Posterior cingulate gyrus (tissue), 11 donors: ENCODE measurements around the gene KRTAP1-1.
"Not testable (repeated sequence)": the region's sequence is repeated elsewhere in the genome, so short reads cannot be mapped to it uniquely, and the experiment has no call there.

Source experiments
- DNase-seq, 10 donors: peaks; one replicate each; pipeline versions ENCODE4 v3.0.0 to v3.0.0-alpha.2; 2020 to 2021; ENCODE audit warnings: mixed read lengths in 3 of 10
- intact Hi-C: fragments of 100-400 bp; cut with DNase I; formaldehyde crosslinking; loops from one replicate; pipeline ENCODE4 v1.15.1; 2023

The KRTAP1-1 gene

DNA sequence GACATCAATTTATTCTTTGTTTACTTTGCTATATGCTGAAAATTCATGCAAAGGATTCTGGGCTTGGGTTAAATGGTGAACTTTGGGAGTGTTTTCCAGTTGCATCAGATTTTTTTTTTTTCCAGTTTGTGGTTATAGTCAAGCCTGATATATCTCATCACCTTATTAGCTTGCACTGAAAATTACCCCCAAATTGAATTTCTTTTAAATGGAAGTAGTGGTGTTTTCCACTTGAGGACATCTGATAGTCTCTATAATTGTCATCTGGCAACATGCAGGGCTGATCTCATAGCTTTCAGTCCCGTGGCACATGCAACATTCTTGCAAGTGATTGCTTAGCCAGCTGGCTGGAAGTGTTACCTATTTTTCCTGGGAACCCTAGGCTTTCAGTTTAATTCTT is 27.6 kb downstream of the KRTAP1-1 start:
- intact Hi-C loops, result no loop called here
- DNase-seq, result no peak

DNA sequence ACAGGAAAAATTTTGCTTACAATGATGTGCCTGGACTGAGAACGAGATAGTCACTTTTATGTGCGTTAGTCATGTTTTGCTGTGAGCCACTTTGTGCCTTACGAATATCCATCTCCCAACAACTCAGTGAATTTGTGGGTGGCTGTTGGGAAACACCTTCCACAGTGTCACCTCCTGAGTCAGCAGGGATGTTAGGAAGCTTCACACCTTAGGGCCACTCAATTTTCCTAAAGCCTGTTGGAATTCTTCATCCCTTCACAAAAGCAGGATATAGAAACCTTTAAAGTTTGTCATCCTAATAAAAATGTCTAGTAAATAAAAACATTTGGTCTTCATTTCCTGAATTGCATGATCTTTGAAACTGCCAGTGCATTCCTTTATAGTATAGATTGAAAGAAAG is 28.1 kb downstream of the KRTAP1-1 start:
- intact Hi-C loops, result no loop called here
- DNase-seq, result no peak

DNA sequence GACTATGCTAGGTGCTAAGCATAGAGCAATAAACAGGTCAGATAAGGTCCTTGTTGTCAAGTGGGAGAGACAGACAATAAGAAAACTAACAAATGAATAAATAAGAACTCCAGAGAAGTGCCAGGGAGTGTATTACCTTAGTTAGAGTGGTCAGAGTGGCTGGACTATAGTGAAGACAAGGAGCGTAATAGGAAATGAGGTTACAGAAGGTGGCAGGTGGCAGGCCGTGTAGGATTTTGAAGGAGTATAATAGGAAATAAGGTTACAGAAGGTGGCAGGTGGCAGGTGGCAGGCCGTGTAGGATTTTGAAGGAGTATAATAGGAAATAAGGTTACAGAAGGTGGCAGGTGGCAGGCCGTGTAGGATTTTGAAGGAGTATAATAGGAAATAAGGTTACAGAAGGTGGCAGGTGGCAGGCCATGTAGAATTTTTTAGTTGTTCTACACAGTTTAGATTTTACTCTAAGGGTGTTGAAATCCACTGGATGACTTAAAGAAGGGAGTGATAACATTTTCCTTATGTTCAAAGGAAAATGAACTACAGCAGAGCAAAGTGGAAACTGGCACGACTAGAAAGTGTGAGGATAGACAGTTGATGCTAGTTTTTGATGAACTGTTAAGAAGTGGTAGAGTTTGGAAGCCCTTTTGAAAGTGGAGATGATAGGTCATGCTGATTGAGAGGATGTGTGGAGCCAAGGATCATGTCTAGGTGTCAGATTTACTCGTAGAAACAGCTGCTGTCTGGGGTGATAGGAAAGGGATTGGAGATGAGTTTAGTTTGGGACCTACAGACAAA is 28.7 kb downstream of the KRTAP1-1 start:
- DNase-seq, result no peak
- intact Hi-C loops, result no loop called here

DNA sequence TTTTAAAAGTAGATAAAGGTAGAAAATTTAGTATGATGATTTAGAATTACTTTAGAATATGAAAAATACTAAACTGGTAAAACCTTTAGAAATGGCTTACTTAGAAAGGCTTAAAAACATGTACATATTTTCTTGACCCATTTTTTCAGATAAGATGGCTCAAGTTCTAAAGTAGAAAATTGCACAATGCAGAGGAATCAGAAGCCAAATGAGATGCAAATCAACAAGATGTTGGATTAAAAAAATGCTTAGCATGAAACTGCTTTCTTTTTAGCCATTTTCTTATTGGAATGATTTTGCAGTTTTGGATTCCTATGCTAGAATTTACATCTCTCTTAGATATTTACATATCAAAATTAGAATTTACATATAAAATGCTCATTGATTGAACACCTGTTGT is 30.8 kb downstream of the KRTAP1-1 start:
- DNase-seq, result no peak
- intact Hi-C loops, result no loop called here

DNA sequence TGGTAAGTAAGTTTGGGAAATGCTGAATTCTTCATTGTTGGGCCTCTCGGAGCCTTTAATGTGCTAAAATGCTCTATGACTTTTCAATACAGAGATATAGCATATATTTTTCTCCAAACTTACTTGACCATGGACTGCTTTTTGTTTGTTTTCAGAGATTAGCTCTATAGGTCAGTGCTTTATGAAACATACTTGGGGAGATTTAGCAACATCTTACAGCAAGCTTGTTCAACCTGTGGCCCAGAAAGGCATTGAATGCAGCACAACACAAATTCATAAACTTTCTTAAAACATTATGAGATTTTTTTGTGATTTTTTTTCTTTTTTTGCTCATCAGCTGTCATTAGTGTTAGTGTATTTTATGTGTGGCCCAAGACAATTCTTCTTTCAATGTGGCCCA is 31.3 kb downstream of the KRTAP1-1 start:
- no peak for DNase-seq
- intact Hi-C loops, result no loop called here

DNA sequence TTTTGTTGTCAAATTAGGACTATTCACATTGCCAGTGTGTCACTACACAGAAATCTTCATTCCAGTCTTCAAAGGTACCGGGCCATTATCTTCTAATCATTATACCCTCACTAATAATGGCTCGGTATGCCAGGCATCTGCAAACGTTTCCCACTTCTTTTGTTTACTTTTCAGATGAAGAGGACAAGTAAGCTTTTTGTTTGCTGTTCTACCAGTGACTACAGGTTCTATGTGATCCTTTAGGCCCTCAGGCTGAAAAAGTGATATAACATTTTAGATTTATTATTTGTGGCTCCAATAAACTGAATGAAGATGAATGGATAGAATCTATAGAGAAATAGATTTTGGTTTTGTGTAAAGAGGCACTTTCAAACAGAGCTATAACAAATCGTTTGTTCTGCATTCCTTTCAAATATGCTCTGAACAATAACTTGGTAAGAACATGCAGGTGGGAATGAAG is 31.9 kb downstream of the KRTAP1-1 start:
- no peak for DNase-seq
- intact Hi-C loops, result no loop called here

DNA sequence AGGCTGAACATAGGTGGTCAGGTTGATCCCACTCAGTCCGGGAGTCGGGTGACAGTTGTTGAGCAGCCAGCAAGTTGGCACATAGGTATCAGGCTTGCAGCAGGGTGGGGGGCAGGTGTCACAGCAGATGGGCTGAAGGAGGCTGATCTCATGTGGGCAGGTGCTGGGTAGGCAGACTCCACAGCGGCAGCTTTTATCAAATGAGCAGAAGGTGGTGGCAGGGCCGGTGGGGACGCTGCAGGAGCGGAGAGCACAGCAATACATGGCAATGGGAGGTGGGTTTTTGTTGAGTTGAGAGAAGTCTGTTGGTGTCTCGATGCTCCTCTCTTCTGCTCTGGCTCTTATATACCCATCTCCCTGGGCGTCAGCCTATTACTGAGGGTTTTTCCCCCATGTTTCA is 32.4 kb downstream of the KRTAP1-1 start, which contains the start of gene KRTAP3-1:
KRTAP3-1 (minus strand) TSS at position 318 of the 400 bp plus-strand sequence; CDS start at position 264, 54 bp downstream.
- peak in 2 of 10 donors; percentile 47 to 72 for DNase-seq
- intact Hi-C loops, result no loop called here

DNA sequence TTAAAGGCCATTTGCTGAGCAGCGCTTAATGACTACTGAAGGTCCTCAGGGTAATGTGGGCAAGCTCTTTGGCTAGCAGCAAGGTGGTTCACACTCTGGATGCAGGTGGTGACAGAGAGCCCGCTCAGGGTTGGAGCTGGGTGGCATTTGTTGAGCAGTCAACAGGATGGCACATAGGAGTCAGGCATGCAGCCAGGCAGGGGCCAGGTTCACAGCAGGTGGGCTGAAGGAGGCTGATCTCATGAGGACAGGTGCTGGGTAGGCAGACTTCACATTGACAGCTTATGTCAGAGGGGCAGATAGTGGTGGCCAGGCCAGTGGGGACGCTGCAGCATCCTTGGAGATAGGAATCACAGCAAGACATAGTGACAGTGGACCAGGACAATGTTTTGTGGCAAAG is 36.9 kb downstream of the KRTAP1-1 start:
- intact Hi-C loops, result no loop called here
- peak in 1 of 10 donors; percentile 65 for DNase-seq

DNA sequence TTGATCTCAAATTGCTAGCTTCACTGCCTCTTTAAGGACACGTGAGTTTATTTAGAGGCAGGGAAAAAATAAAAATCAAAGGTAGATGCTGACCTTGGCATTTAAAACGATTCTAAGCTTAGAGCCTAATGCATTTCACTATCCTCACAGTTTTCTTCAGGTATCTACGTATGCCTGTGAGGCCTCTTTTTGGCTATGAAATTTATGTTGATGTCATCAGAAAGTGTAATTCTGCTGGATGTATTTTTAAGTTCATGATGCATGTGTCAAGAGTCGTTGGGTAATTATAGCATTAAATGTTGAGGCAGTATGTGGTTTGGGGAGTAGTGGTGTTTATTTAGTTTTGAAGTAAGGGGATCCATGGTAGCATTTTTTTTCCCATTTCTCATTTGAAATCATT is 37.3 kb downstream of the KRTAP1-1 start:
- no peak for DNase-seq
- intact Hi-C loops, result no loop called here

DNA sequence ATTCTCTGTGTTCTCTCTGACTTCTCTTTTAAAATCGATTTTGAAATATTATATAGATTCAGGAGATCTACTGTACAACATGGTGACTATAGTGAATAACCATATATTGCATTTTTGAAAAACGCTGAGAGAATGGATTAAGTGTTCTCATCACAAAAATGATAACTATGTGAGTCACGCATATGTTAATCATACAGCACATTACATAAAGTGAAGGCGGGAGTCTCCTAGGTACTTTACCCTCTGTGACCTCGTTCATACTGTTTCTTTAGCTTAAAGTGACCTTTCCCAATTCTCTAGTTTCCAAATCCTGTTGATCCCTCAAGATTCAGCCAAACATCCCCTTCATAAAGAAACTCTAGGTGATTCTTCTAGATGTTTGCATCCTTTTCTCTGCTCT is 38.4 kb downstream of the KRTAP1-1 start:
- DNase-seq, result no peak
- intact Hi-C loops, result no loop called here

DNA sequence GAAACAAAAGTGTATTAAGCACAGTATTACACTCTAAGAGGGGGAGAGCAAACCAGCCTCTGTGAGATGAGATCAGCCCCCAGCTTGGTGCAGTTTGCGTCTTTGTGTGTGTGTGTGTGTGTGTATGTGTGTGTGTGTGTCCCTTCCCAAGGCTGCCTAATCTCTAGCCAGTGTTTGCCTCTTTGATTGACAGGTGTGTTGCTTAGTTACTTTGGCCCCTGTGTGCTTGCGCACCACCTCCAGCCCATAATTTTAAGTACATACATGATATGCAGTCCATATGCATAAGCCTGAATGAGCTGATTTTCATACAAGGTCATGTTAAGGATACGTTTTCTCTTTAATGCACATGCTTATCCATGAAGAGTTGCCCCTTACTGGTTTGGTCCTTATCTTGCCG is 39.5 kb downstream of the KRTAP1-1 start:
- DNase-seq, result no peak
- intact Hi-C loops, result no loop called here

DNA sequence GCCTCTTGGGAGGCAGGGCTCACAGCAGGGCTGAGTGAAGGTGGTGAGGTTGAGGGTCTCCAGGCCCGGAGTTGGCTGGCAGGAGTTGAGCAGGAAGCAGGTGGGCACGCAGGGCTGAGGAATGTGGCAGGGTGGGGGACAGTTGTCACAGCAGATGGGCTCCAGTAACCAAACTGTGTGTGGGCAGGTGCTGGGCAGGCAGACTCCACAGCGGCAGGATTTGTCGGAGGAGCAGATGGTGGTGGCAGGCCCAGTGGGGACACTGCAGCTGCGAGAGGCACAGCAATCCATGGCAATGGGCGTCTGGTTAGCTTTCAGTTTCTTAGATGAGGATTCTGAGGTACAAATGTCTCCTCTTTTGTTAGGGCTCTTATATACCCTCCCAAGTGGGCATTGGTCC is 41.7 kb downstream of the KRTAP1-1 start, which contains the start of gene KRTAP3-2:
KRTAP3-2 (minus strand) TSS at position 344 of the 400 bp plus-strand sequence; CDS start at position 291, 53 bp downstream.
- intact Hi-C loops, result not testable (repeated sequence)
- DNase-seq, result peak in 8 of 10 donors; percentile 18 to 90 (median 31)

DNA sequence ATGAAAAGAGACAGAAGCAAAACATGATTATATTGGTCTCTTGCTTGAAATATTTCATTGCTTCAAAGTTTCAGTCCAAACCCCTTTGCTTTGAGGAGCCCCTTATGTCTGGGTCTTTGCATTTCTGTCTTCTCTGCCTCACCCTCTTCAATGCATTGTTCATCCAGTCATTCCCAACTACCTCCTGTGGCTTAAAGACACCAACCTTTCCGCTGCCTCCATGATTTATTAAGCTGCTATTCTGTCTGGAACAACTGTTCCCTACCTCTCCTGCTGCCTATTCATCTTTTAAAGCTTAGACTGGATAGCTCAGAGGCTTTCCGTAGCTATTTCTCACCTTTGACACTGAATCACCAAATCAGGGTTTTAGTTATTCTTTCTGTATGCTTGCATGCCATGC is 43.9 kb downstream of the KRTAP1-1 start:
- intact Hi-C loops, result no loop called here
- DNase-seq, result no peak

DNA sequence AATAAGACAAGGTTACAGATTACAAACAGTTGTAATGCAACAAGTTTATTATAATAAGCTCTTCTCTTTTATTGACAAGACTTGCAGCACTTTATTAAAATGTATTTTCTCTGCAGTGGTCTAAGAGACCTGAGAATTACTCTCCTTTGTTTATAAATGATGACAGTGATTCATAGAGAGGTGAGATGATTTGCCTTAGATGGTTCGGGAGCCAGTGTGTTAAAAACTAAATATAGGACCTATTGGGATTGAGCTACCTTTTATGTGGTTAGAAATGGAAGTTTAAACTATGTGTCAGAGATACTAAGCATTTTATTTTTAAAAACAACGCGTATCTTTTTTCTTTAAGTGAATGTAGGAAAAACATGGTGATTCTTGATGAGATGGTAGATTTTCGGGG is 44.4 kb downstream of the KRTAP1-1 start:
- intact Hi-C loops, result no loop called here
- no peak for DNase-seq

DNA sequence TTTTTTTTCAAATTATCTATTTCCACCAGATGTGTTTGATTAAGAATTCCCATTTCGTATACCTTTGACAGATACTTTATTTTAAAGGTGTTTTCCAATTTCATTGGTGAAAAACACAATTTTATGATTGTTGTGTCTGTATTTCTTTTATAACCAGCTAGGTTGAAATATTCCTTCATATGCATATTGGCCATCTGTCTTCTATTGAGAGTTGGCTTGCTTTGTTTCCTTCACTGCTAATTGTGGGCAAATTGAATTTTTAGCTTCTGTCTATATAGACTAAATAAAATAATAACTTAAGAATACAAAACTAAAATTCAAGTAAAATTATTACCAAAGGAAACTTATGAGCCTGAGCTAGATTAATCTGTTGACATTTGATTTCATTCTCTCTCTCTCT is 46.1 kb downstream of the KRTAP1-1 start:
- DNase-seq, result no peak
- intact Hi-C loops, result no loop called here

DNA sequence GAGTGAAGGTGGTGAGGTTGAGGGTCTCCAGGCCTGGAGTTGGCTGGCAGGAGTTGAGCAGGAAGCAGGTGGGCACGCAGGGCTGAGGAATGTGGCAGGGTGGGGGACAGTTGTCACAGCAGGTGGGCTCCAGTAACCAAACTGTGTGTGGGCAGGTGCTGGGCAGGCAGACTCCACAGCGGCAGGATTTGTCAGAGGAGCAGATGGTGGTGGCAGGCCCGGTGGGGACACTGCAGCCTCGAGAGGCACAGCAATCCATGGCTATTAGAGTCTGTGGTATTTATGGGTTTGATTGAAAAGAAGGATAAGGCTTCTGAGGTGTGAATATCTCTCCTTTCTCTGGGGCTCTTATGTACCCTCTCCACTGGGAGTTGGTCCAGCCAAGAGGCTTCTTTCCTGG is 47.4 kb downstream of the KRTAP1-1 start, which contains the start of gene KRTAP3-3:
KRTAP3-3 (minus strand) TSS at position 326 of the 400 bp plus-strand sequence; CDS start at position 259, 67 bp downstream.
- intact Hi-C loops, result no loop called here
- DNase-seq, result no peak

DNA sequence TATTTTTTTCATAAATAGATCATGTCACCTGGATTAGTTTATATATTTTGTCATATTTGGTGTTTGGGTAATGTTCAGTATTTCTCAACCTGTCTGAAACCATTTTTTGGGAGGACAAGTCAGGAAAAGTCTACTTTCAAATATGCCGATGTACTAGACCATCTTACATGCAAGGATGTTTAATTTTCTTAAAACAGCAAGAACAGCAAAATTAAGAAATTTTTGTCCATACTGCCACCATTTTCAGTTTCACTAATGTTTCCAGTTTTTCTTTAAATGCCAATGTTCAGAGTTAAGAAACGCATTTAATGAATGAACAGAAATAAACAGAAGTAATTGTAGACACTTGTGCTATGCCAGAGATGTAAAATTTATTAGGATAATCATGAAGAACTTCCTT is 48.2 kb downstream of the KRTAP1-1 start:
- intact Hi-C loops, result no loop called here

DNA sequence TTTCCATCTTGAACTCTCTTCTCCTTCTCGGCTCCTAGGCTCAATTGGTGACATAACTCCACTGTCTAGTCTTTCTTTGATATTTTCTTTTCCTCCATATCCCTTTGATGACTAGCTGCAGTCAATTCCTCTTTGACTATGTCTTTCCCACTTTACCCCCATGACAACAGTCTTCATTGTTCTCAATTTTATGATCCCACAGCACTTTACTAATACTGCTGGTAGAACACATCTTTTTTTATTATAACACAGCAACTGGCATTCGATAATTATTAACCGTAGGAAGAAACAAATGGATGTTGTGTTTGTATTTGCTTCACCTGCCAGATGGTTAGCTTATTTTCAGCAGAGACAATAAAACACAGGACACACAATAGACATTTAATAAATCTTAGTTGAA is 48.6 kb downstream of the KRTAP1-1 start:
- no peak for DNase-seq
- intact Hi-C loops, result no loop called here

More for the DNA sequence above, 48.2 kb downstream of the KRTAP1-1 start:
- DNase-seq, result no peak
